ENCODE data around the gene GRK5. TPM values are rescaled to one million over a fixed set of nuclear protein-coding genes. Genes with fewer than 3 reads are reported as not detected.
"Not testable (repeated sequence)": the region's sequence is repeated elsewhere in the genome, so short reads cannot be mapped to it uniquely, and the experiment has no call there.

The GRK5 gene
- total RNA-seq, 6 experiments from 2014 or later, result 9.7 to 16.8 (median 15.9) TPM

- DNase-seq, result no peak
- no peak overlapping the region for H3K4me3 Mint-ChIP-seq
- peaks cover 30% of the 10 kb centered on the region for H3K4me1 Mint-ChIP-seq (ENCODE audit: low read depth)
- peaks cover 1% of the 10 kb centered on the region; the same call in 1 of the 2 replicates for H3K27me3 Mint-ChIP-seq (ENCODE audit: insufficient read depth)
- no peaks in the 10 kb centered on the region for H3K9me3 Mint-ChIP-seq
- no peaks in the 10 kb centered on the region for H3K36me3 Mint-ChIP-seq (ENCODE audit: low read depth)
- TF ChIP-seq, protein P1, sequence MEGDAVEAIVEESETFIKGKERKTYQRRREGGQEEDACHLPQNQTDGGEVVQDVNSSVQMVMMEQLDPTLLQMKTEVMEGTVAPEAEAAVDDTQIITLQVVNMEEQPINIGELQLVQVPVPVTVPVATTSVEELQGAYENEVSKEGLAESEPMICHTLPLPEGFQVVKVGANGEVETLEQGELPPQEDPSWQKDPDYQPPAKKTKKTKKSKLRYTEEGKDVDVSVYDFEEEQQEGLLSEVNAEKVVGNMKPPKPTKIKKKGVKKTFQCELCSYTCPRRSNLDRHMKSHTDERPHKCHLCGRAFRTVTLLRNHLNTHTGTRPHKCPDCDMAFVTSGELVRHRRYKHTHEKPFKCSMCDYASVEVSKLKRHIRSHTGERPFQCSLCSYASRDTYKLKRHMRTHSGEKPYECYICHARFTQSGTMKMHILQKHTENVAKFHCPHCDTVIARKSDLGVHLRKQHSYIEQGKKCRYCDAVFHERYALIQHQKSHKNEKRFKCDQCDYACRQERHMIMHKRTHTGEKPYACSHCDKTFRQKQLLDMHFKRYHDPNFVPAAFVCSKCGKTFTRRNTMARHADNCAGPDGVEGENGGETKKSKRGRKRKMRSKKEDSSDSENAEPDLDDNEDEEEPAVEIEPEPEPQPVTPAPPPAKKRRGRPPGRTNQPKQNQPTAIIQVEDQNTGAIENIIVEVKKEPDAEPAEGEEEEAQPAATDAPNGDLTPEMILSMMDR (IDR thresholded peaks at IDR 0.05), result no peak
- H3K27ac Mint-ChIP-seq, result no peak overlapping the region
Observed at GRCh38 chr10:119233821-119234220, 26.4 kb downstream of the GRK5 start.

GRCh38 chr10:119235356-119235755 lies 28.0 kb downstream of the GRK5 start:
- TF ChIP-seq, protein P1 (IDR thresholded peaks at IDR 0.05), result no peak
- Mint-ChIP-seq H3K36me3 (ENCODE audit: low read depth) (no peaks in the 10 kb centered on the region), H3K4me1 (ENCODE audit: low read depth) (peaks cover 30% of the 10 kb centered on the region), H3K27ac (no peak overlapping the region), H3K4me3 (no peak overlapping the region), H3K9me3 (no peaks in the 10 kb centered on the region), H3K27me3 (ENCODE audit: insufficient read depth) (peaks cover 1% of the 10 kb centered on the region; the same call in 1 of the 2 replicates)
- no peak for DNase-seq

GRCh38 chr10:119237722-119238436 lies 30.5 kb downstream of the GRK5 start:
- no peak for DNase-seq
- Mint-ChIP-seq H3K4me3 (no peak overlapping the region), H3K4me1 (ENCODE audit: low read depth) (peaks cover 30% of the 10 kb centered on the region)

GRCh38 chr10:119238577-119238976 lies 31.2 kb downstream of the GRK5 start:
- no peak for DNase-seq
- Mint-ChIP-seq H3K9me3 (no peaks in the 10 kb centered on the region), H3K27me3 (ENCODE audit: insufficient read depth) (peaks cover 1% of the 10 kb centered on the region; the same call in 1 of the 2 replicates), H3K36me3 (ENCODE audit: low read depth) (no peaks in the 10 kb centered on the region), H3K4me3 (no peak overlapping the region), H3K4me1 (ENCODE audit: low read depth) (peaks cover 26% of the 10 kb centered on the region), H3K27ac (no peak overlapping the region)
- TF ChIP-seq, protein P1 (IDR thresholded peaks at IDR 0.05), result no peak

More at GRCh38 chr10:119237722-119238436, 30.5 kb downstream of the GRK5 start:
- H3K27ac Mint-ChIP-seq, result no peak overlapping the region
- no peaks in the 10 kb centered on the region for H3K36me3 Mint-ChIP-seq (ENCODE audit: low read depth)
- no peaks in the 10 kb centered on the region for H3K9me3 Mint-ChIP-seq
- peaks cover 1% of the 10 kb centered on the region; the same call in 1 of the 2 replicates for H3K27me3 Mint-ChIP-seq (ENCODE audit: insufficient read depth)
- TF ChIP-seq, protein P1 (IDR thresholded peaks at IDR 0.05), result no peak

DNA sequence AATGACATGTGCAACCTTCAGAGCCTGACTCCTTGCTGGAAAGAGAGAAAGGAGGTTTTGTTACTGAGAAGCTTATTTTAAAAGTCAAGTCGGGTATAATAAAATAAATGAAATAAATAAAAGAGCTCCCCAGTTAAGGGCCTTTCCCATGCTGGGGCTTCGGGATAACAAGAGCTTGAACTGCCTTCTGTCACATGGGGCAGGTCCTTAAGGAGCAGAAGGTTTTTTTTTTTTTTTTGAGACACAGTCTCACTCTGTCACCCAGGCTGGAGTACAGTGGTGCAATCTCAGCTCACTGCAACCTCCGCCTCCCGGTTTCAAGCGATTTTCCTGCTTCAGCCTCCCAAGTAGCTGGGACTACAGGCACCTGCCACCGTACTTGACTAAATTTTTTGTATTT lies 31.6 kb downstream of the GRK5 start:
- H3K27ac Mint-ChIP-seq; H3K27me3 Mint-ChIP-seq (ENCODE audit: insufficient read depth); H3K4me3 Mint-ChIP-seq; H3K36me3 Mint-ChIP-seq (ENCODE audit: low read depth); DNase-seq; H3K9me3 Mint-ChIP-seq: not testable (repeated sequence)
- H3K4me1 Mint-ChIP-seq (ENCODE audit: low read depth), result peaks cover 28% of the 10 kb centered on the region

DNA sequence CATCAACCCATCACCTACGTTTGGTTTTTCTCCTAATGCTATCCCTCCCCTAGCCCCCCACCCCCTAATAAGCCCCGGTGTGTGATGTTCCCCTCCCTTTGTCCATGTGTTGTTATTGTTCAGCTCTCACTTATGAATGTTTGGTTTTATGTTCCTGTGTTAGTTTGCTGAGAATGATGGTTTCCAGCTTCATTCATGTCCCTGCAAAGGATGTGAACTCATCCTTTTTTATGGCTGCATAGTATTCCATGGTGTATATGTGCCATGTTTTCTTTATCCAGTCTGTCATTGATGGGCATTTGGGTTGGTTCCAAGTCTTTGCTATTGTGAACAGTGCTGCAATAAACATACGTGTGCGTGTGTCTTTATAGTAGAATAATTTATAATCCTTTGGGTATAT lies 32.3 kb downstream of the GRK5 start:
- not testable (repeated sequence) for H3K27ac Mint-ChIP-seq; H3K36me3 Mint-ChIP-seq (ENCODE audit: low read depth); H3K9me3 Mint-ChIP-seq; H3K4me3 Mint-ChIP-seq; H3K27me3 Mint-ChIP-seq (ENCODE audit: insufficient read depth); DNase-seq
- peaks cover 28% of the 10 kb centered on the region for H3K4me1 Mint-ChIP-seq (ENCODE audit: low read depth)
